VCaP (cell line): ENCODE data around the gene PAXIP1.

Experiments
- H3K27ac ChIP-seq: fragments of 450-650 bp; 2 replicates; pipeline ENCODE4 v1.5.1; 2017
- CTCF ChIP-seq: fragments of 450-650 bp; conservative IDR thresholded peaks from 2 replicates; pipeline ENCODE4 v1.5.1; 2017; ENCODE audit warnings: mild to moderate bottlenecking, moderate library complexity

The PAXIP1 gene

GRCh38 chr7:154919344-154920225 lies 83.3 kb downstream of the PAXIP1 start:
- no peak for TF ChIP-seq CTCF
- H3K27ac ChIP-seq, result no peak overlapping the region

- H3K27ac ChIP-seq, result no peak overlapping the region
- TF ChIP-seq CTCF, result no peak
Observed at GRCh38 chr7:154918741-154919140, 84.2 kb downstream of the PAXIP1 start.

- no peak overlapping the region for H3K27ac ChIP-seq
- TF ChIP-seq CTCF, result no peak
Observed at GRCh38 chr7:154918266-154918665, 84.7 kb downstream of the PAXIP1 start.

- no peak overlapping the region for H3K27ac ChIP-seq
- TF ChIP-seq CTCF, result no peak
Observed at GRCh38 chr7:154917808-154918160, 85.1 kb downstream of the PAXIP1 start.

- TF ChIP-seq CTCF, result no peak
- H3K27ac ChIP-seq, result no peak overlapping the region
Observed at GRCh38 chr7:154916856-154917807, 85.8 kb downstream of the PAXIP1 start.

GRCh38 chr7:154916381-154916780 lies 86.5 kb downstream of the PAXIP1 start:
- TF ChIP-seq CTCF, result no peak

GRCh38 chr7:154915600-154915999 lies 87.3 kb downstream of the PAXIP1 start:
- no peak for TF ChIP-seq CTCF
- no peak overlapping the region for H3K27ac ChIP-seq

More at GRCh38 chr7:154916381-154916780, 86.5 kb downstream of the PAXIP1 start:
- H3K27ac ChIP-seq, result no peak overlapping the region
